ENCODE measurements around the gene NSD1.

NSD1 gene

GRCh38 chr5:177134697-177135225, 1.2 kb downstream of the NSD1 start:
- Histone ChIP-seq H3K9me3 (ENCODE audit: severe bottlenecking) (no peaks in the 10 kb centered on the region), H3K27ac (peak overlapping the region; percentile 79), H3K27me3 (ENCODE audit: insufficient read depth, low read depth, severe bottlenecking) (no peaks in the 10 kb centered on the region), H3K4me3 (ENCODE audit: low read depth, low read length) (peak overlapping the region; percentile 67), H3K36me3 (peaks cover 23% of the 10 kb centered on the region)
- DNase-seq: no peak
- TF ChIP-seq, protein P1, sequence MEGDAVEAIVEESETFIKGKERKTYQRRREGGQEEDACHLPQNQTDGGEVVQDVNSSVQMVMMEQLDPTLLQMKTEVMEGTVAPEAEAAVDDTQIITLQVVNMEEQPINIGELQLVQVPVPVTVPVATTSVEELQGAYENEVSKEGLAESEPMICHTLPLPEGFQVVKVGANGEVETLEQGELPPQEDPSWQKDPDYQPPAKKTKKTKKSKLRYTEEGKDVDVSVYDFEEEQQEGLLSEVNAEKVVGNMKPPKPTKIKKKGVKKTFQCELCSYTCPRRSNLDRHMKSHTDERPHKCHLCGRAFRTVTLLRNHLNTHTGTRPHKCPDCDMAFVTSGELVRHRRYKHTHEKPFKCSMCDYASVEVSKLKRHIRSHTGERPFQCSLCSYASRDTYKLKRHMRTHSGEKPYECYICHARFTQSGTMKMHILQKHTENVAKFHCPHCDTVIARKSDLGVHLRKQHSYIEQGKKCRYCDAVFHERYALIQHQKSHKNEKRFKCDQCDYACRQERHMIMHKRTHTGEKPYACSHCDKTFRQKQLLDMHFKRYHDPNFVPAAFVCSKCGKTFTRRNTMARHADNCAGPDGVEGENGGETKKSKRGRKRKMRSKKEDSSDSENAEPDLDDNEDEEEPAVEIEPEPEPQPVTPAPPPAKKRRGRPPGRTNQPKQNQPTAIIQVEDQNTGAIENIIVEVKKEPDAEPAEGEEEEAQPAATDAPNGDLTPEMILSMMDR (IDR thresholded peaks at IDR 0.05; ENCODE audit: low read depth, low read length): no peak

DNA sequence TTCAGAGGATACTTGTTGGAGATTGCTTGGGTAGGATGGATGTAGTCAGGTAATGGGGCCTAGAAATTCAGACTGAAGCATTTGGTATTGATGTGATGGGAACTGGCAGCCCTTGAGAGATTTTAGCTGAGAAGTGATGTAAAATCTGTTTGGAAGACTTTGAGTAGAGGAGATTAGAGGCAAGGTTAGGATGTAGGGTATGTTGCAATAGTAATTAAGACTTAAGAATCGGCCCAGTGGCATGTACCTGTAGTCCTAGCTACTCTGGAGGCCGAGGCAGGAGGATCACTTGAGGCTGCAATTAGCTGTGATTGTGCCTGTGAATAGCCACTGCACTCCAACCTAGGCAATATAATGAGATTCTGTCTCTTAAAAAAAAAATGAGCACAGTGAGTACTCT, 6.7 kb downstream of the NSD1 start:
- Histone ChIP-seq H3K27me3 (ENCODE audit: insufficient read depth, low read depth, severe bottlenecking) (no peaks in the 10 kb centered on the region), H3K9me3 (ENCODE audit: severe bottlenecking) (no peaks in the 10 kb centered on the region), H3K4me3 (ENCODE audit: low read depth, low read length) (no peak overlapping the region), H3K36me3 (peaks cover 24% of the 10 kb centered on the region), H3K27ac (no peak overlapping the region)
- TF ChIP-seq, protein P1 (IDR thresholded peaks at IDR 0.05; ENCODE audit: low read depth, low read length): no peak
- no peak for DNase-seq

DNA sequence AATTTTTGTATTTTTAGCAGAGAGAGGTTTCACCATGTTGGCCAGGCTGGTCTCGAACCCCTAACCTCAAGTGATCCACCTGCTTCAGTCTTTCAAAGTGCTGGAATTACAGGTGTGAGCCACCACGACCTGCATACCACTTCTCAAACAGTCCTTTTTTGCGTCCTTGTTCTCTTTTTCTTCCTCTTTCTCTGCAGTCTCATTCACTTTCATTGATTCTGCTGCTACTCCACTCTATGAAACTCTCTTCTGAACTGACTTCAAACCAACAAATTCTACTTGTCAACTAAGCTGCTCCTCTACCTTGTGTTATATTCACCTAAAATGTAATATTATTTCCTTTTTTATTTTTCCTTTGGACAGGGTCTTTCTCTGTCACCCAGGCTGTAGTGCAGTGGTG, 7.9 kb downstream of the NSD1 start:
- H3K27me3 ChIP-seq (ENCODE audit: insufficient read depth, low read depth, severe bottlenecking): no peaks in the 10 kb centered on the region
- no peak overlapping the region for H3K27ac ChIP-seq
- H3K36me3 ChIP-seq: peaks cover 15% of the 10 kb centered on the region

DNA sequence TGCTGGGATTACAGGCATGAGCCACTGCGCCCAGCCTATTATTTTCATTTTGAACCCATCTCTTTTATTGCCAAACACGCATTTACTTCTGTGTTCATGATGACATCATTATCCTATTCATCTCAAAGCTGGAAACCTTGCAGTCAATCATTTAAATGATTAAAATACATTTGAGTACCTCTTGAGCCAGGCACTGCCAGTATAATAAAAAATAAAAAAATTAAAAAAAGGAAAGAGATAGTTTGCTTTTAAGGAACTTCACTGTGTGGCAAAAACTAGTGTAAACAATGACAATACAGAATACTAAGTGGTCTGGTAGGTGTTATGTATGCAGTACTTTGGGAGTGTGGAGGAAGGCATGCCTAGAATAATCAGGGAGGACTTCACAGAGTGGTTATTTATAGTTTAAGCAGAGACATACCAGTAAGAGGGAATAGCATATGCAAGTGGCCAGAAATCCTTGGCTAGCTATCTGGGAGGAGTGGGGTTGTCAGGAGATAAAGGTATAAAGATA, 8.6 kb downstream of the NSD1 start:
- no peak for DNase-seq
- Histone ChIP-seq H3K36me3 (peaks cover 9% of the 10 kb centered on the region), H3K4me3 (ENCODE audit: low read depth, low read length) (no peak overlapping the region), H3K27ac (no peak overlapping the region), H3K9me3 (ENCODE audit: severe bottlenecking) (no peaks in the 10 kb centered on the region), H3K27me3 (ENCODE audit: insufficient read depth, low read depth, severe bottlenecking) (no peaks in the 10 kb centered on the region)
- TF ChIP-seq, protein P1 (IDR thresholded peaks at IDR 0.05; ENCODE audit: low read depth, low read length): no peak

More for the DNA sequence above, 7.9 kb downstream of the NSD1 start:
- DNase-seq: no peak
- H3K4me3 ChIP-seq (ENCODE audit: low read depth, low read length): no peak overlapping the region
- no peaks in the 10 kb centered on the region for H3K9me3 ChIP-seq (ENCODE audit: severe bottlenecking)
- TF ChIP-seq, protein P1 (IDR thresholded peaks at IDR 0.05; ENCODE audit: low read depth, low read length): no peak

- Histone ChIP-seq H3K4me3 (ENCODE audit: low read depth, low read length) (no peak overlapping the region), H3K27me3 (ENCODE audit: insufficient read depth, low read depth, severe bottlenecking) (no peaks in the 10 kb centered on the region), H3K36me3 (peaks cover 3% of the 10 kb centered on the region), H3K27ac (no peak overlapping the region), H3K9me3 (ENCODE audit: severe bottlenecking) (no peaks in the 10 kb centered on the region)
- DNase-seq: no peak
- TF ChIP-seq, protein P1 (IDR thresholded peaks at IDR 0.05; ENCODE audit: low read depth, low read length): no peak
Observed at GRCh38 chr5:177142778-177143177, 9.2 kb downstream of the NSD1 start.

All from WERI-Rb-1 (cell line).